Neural crest cell (in vitro differentiated cells): ENCODE measurements around the gene AMOTL1. TPM values are rescaled to one million over a fixed set of nuclear protein-coding genes. Genes with fewer than 3 reads are reported as not detected.
A peak's percentile ranks its signal among the peaks of the same experiment; 100 is the strongest.

Source experiments
- DNase-seq: peaks from one replicate; pipeline ENCODE4 v3.0.0; 2021; ENCODE audit warnings: low read depth, mixed read lengths, low spot score
- H3K27ac Mint-ChIP-seq: one replicate; pipeline ENCODE4 v1.8.0; 2021; ENCODE audit warnings: mild to moderate bottlenecking, mixed read lengths; ENCODE audit not compliant: unreplicated experiment
- H3K27me3 Mint-ChIP-seq: 2 replicates; pipeline ENCODE4 v1.8.0; 2021; ENCODE audit warnings: low read depth, mild to moderate bottlenecking, mixed read lengths
- H3K36me3 Mint-ChIP-seq: 2 replicates; pipeline ENCODE4 v1.8.0; 2021; ENCODE audit warnings: low read depth, mild to moderate bottlenecking, mixed read lengths
- H3K4me1 Mint-ChIP-seq: 2 replicates; pipeline ENCODE4 v1.8.0; 2021; ENCODE audit warnings: mixed read lengths
- H3K4me3 Mint-ChIP-seq: one replicate; pipeline ENCODE4 v1.8.0; 2021; ENCODE audit warnings: mild to moderate bottlenecking, mixed read lengths
- H3K9me3 Mint-ChIP-seq: 2 replicates; pipeline ENCODE4 v1.8.0; 2021; ENCODE audit warnings: mixed read lengths
- total RNA-seq: library from RNA; stranded (reverse); gene quantifications from 2 replicates; pipeline ENCODE4 v1.2.1, GENCODE V29; 2021
- TF ChIP-seq, protein P1 (sequence below): fragments of 200-600 bp; sonication (generic); conservative IDR thresholded peaks from 2 replicates; pipeline ENCODE4 v1.5.0; 2021; ENCODE audit warnings: antibody characterized with exemption, mild to moderate bottlenecking

AMOTL1 gene
- total RNA-seq, 1 donor from 2014 or later, result 67.5 TPM

DNA sequence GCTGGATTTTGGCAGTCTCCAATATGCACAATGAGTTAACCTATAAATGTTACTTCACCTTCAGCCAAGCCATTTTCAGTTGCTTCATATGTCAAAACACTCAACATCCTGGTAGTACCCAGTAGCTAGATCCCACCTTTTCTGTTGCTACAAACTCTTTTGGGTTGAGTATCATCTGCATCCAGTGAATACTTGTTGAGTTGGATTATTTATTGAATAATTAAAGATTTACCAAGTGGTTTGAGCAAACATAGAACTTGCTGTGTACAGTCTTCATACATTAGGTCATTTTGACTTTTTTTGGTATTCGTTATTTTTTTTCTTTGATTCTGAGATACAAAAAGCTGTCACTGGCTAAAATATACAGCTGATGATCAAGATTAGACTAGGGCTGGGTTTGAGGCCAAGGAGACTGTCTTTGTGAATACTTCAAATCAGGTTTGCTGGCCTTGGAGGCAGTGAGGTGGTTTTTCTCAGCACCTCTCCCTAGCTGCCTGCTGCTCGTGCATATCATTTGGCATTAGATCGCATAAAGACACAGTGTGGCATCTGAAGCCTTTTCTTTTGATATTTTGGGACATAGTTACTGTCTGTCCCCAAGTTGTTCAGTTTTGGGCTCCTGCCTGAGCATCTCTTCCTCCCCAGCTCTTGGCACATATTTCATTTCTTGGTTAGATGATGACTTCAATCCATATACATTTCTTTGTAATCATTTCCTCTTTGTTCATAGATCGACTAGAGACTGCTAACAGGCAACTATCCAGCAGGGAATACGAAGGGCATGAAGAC lies 62.8 kb downstream of the AMOTL1 start:
- no peak overlapping the region for H3K27ac Mint-ChIP-seq
- peaks cover 35% of the 10 kb centered on the region for H3K4me1 Mint-ChIP-seq
- no peaks in the 10 kb centered on the region for H3K27me3 Mint-ChIP-seq
- H3K9me3 Mint-ChIP-seq, result peaks cover 2% of the 10 kb centered on the region
- no peak overlapping the region for H3K4me3 Mint-ChIP-seq
- TF ChIP-seq, protein P1, sequence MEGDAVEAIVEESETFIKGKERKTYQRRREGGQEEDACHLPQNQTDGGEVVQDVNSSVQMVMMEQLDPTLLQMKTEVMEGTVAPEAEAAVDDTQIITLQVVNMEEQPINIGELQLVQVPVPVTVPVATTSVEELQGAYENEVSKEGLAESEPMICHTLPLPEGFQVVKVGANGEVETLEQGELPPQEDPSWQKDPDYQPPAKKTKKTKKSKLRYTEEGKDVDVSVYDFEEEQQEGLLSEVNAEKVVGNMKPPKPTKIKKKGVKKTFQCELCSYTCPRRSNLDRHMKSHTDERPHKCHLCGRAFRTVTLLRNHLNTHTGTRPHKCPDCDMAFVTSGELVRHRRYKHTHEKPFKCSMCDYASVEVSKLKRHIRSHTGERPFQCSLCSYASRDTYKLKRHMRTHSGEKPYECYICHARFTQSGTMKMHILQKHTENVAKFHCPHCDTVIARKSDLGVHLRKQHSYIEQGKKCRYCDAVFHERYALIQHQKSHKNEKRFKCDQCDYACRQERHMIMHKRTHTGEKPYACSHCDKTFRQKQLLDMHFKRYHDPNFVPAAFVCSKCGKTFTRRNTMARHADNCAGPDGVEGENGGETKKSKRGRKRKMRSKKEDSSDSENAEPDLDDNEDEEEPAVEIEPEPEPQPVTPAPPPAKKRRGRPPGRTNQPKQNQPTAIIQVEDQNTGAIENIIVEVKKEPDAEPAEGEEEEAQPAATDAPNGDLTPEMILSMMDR, result no peak
- DNase-seq, result no peak
- peaks cover 49% of the 10 kb centered on the region for H3K36me3 Mint-ChIP-seq

DNA sequence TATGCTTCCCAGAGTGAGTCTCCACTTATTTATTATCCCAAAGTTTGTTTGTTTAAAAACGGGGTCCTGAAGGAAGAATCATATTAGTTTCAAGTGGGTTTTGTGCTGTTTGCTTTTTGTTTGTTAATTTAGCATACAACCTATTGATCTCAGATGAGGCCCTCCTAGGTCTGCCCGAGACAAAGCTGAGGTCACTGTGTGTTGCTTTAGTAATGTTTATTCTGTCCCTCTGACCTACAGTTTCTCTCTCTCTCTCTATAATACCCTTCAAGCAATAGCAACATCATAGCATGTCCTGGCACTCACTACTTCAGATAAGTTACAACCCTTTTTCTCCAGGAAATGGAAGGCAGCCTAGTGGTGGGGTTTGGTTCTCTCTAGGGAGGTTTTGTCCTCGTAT lies 63.4 kb downstream of the AMOTL1 start:
- peaks cover 44% of the 10 kb centered on the region for H3K36me3 Mint-ChIP-seq
- H3K27me3 Mint-ChIP-seq, result no peaks in the 10 kb centered on the region
- H3K4me3 Mint-ChIP-seq, result no peak overlapping the region
- no peak overlapping the region for H3K27ac Mint-ChIP-seq
- no peaks in the 10 kb centered on the region for H3K9me3 Mint-ChIP-seq
- TF ChIP-seq, protein P1, result no peak
- no peak for DNase-seq
- H3K4me1 Mint-ChIP-seq, result peaks cover 29% of the 10 kb centered on the region

DNA sequence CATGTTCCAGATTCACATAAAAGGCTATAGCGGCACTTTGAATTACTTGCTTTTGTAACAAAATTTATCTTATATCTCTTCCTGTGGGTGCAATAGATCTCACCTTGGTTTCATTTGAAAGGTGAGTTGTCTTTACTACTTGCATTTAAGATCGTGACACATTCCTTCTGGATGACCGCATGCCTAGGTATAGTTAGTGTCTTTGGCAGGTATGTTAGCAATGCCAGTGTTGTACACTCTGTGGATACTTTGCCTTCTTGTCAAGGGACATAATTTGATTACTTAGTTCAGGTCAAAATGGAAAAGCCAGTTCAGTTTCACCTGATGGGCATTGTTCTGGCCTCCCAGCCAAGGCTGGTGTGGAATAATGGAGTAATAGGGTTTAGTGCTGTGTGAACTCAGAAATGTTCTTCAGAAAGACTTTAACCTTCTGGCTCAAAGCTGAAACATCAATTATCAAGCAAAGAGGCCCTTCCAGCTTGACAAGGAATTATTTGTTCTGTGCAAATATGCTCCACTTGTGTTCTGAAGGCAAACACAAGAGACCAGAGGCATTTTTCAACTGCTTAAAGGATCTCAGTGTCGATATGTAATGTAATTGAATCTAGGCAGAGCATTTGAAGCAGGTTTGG lies 64.6 kb downstream of the AMOTL1 start:
- no peak for DNase-seq
- TF ChIP-seq, protein P1, result no peak
- peaks cover 25% of the 10 kb centered on the region for H3K4me1 Mint-ChIP-seq
- no peaks in the 10 kb centered on the region for H3K9me3 Mint-ChIP-seq
- H3K4me3 Mint-ChIP-seq, result no peak overlapping the region
- no peaks in the 10 kb centered on the region for H3K27me3 Mint-ChIP-seq
- H3K36me3 Mint-ChIP-seq, result peaks cover 37% of the 10 kb centered on the region
- H3K27ac Mint-ChIP-seq, result no peak overlapping the region

DNA sequence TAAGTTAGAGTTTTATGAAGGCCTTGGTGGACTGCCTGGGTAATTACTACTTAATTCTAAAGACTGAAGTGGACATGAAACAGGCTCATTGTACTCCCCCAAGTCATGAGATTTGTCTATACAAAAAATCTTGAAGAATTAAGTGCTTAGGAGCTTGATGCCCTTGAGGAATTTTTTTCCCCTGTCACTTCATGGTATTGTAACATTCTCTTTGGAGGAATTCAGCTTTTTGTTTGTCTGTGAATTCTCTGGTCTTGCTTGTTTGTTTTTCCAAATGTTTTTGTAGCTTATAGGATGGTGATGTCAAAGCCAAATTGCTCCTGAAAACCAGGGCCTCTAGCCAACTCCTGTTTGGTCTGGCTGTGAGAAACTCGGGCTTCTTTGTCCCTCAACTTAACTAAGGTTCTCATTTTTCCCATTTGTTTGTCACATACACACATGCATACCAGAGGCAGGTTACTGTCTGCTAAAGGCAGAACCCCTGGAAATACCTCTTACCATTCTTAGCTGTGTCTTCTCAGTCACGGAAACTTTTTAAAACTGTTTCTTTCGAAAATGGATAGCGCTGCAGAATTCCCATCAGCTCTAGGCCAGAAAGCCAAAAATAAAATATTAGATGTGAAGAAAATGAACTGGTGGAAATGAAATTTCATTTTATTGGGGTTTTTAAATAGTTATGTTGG lies 66.9 kb downstream of the AMOTL1 start:
- peaks cover 25% of the 10 kb centered on the region for H3K4me1 Mint-ChIP-seq
- peak overlapping the region; percentile 77 for H3K27ac Mint-ChIP-seq
- H3K4me3 Mint-ChIP-seq, result no peak overlapping the region
- no peaks in the 10 kb centered on the region for H3K9me3 Mint-ChIP-seq
- no peak for DNase-seq
- H3K36me3 Mint-ChIP-seq, result peaks cover 23% of the 10 kb centered on the region
- H3K27me3 Mint-ChIP-seq, result no peaks in the 10 kb centered on the region
- TF ChIP-seq, protein P1, result no peak

DNA sequence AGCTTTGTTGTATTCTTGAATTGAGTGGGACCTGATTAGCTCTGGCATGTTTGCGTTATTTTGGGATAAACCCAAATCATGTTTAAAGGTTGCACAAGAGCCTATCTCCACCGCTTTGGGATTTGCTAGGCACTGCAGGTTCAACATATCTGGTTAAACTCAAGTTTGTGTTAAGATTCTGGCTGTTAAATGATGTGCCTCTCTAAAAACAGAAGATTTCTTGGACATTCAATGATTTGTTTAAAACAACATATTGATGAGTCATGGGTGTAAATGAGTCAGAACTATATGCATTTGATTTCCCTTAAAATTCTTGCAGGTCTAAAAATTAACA lies 67.4 kb downstream of the AMOTL1 start:
- Mint-ChIP-seq H3K27ac (peak overlapping the region; percentile 39), H3K36me3 (peaks cover 22% of the 10 kb centered on the region), H3K4me1 (peaks cover 25% of the 10 kb centered on the region), H3K9me3 (no peaks in the 10 kb centered on the region), H3K27me3 (no peaks in the 10 kb centered on the region), H3K4me3 (no peak overlapping the region)
- DNase-seq, result no peak
- TF ChIP-seq, protein P1, result no peak
